A549 (cell line): ENCODE results near the gene MEIOSIN.

Source experiments
- CEBPB ChIP-seq, 2 experiments: fragments of >200 bp in 1 of 2; sonication (Bioruptor Twin) in 1 of 2; formaldehyde crosslinking in 1 of 2; IDR thresholded peaks; 2 replicates each; pipeline ENCODE4 v1.6.1; 2012 to 2016
- CHD4 ChIP-seq: fragments of 200-600 bp; sonication (generic); IDR thresholded peaks from 2 replicates; pipeline ENCODE4 v1.6.1; 2016; ENCODE audit warnings: antibody characterized with exemption, mild to moderate bottlenecking, borderline replicate concordance
- EHF ChIP-seq: fragments of 250-450 bp; sonication (Bioruptor Pico); IDR thresholded peaks from 2 replicates; pipeline ENCODE4 v1.5.0; 2020; ENCODE audit warnings: mild to moderate bottlenecking
- EP300 ChIP-seq, 2 experiments: fragments of >200 bp; sonication (Bioruptor Twin); formaldehyde crosslinking; IDR thresholded peaks; 2 replicates in 1 of 2; 3 replicates in 1 of 2; pipeline ENCODE4 v1.6.1; 2016 to 2017
- HOXB13 ChIP-seq: fragments of 250-450 bp; sonication (Bioruptor Pico); IDR thresholded peaks from 2 replicates; pipeline ENCODE4 v1.5.0; 2020; ENCODE audit warnings: low read depth, mild to moderate bottlenecking, moderate library complexity
- NPAS2 ChIP-seq: fragments of 250-450 bp; sonication (Bioruptor Pico); IDR thresholded peaks from 2 replicates; pipeline ENCODE4 v1.8.0; 2022; ENCODE audit warnings: mild to moderate bottlenecking, moderate library complexity, borderline replicate concordance
- NR3C1 ChIP-seq: fragments of >200 bp; sonication (Bioruptor Twin); formaldehyde crosslinking; IDR thresholded peaks from 3 replicates; pipeline ENCODE4 v1.6.1; 2017
- POLR2A ChIP-seq: IDR thresholded peaks from 2 replicates; pipeline ENCODE4 v1.6.1; 2012; ENCODE audit warnings: mild to moderate bottlenecking, low read length
- RAD21 ChIP-seq, 2 experiments: fragments of >200 bp in 1 of 2; sonication (Bioruptor Twin) in 1 of 2; formaldehyde crosslinking in 1 of 2; IDR thresholded peaks in 1 of 2; conservative IDR thresholded peaks in 1 of 2; 2 replicates in 1 of 2; 3 replicates in 1 of 2; pipeline ENCODE4 v1.6.1; 2012 to 2018; ENCODE audit warnings: inconsistent platforms in 1 of 2
- SREBF2 ChIP-seq: fragments of 450-650 bp; IDR thresholded peaks from 2 replicates; pipeline ENCODE4 v1.6.1; 2014; ENCODE audit warnings: mild to moderate bottlenecking, moderate library complexity
- TF ChIP-seq, protein P1 (sequence below): fragments of >200 bp; sonication (Bioruptor Twin); formaldehyde crosslinking; IDR thresholded peaks from 3 replicates; pipeline ENCODE4 v1.5.1; 2016
- TF ChIP-seq, protein P2 (sequence below): IDR thresholded peaks from 2 replicates; pipeline ENCODE4 v1.6.1; 2012

DNA sequence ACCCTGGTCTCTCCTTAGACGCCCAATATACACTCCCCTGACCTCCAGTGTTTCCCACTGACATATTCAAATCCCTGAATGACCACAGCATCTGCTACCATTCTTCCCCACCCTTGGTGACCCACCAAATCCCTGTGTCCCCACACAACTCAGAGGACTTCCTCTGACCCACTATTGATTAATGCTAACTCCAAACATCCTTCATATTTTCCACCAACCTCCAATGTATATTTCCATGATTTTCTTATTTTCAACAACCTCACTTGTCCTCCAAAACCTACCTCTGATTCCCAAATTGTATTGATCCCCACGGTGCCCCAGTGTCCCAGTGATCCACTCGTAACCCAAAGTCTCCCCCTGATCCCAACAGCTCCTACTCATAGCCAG, 59.9 kb downstream of the MEIOSIN start:
- TF ChIP-seq, protein P1, sequence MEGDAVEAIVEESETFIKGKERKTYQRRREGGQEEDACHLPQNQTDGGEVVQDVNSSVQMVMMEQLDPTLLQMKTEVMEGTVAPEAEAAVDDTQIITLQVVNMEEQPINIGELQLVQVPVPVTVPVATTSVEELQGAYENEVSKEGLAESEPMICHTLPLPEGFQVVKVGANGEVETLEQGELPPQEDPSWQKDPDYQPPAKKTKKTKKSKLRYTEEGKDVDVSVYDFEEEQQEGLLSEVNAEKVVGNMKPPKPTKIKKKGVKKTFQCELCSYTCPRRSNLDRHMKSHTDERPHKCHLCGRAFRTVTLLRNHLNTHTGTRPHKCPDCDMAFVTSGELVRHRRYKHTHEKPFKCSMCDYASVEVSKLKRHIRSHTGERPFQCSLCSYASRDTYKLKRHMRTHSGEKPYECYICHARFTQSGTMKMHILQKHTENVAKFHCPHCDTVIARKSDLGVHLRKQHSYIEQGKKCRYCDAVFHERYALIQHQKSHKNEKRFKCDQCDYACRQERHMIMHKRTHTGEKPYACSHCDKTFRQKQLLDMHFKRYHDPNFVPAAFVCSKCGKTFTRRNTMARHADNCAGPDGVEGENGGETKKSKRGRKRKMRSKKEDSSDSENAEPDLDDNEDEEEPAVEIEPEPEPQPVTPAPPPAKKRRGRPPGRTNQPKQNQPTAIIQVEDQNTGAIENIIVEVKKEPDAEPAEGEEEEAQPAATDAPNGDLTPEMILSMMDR, result no peak
- TF ChIP-seq CHD4 (no peak), EP300 (IDR thresholded peaks at IDR 0.05) (no peak), POLR2A (no peak), NPAS2 (CRISPR knock-in tag) (no peak), RAD21 (conservative IDR thresholded peaks at IDR 0.05 in 1 of 2, IDR thresholded peaks at IDR 0.05 in 1 of 2) (no peak), CEBPB (IDR thresholded peaks at IDR 0.05) (no peak), NR3C1 (no peak), HOXB13 (CRISPR knock-in tag) (no peak), EHF (CRISPR knock-in tag) (no peak), SREBF2 (no peak)
- TF ChIP-seq, protein P2, sequence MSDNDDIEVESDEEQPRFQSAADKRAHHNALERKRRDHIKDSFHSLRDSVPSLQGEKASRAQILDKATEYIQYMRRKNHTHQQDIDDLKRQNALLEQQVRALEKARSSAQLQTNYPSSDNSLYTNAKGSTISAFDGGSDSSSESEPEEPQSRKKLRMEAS, result no peak
